Kidney tubule cell (primary cell): Measurements from ENCODE around the gene COL7A1.
A peak's percentile ranks its signal among the peaks of the same experiment; 100 is the strongest.

ENCODE experiments used
- DNase-seq: peaks from one replicate; pipeline ENCODE4 v3.0.0-alpha.2; 2018; ENCODE audit warnings: low spot score

COL7A1 gene

GRCh38 chr3:48591886-48592518 is 3.1 kb downstream of the COL7A1 start:
- no peak for DNase-seq

- DNase-seq, result no peak
Observed at GRCh38 chr3:48591436-48591835, 3.7 kb downstream of the COL7A1 start.

DNA sequence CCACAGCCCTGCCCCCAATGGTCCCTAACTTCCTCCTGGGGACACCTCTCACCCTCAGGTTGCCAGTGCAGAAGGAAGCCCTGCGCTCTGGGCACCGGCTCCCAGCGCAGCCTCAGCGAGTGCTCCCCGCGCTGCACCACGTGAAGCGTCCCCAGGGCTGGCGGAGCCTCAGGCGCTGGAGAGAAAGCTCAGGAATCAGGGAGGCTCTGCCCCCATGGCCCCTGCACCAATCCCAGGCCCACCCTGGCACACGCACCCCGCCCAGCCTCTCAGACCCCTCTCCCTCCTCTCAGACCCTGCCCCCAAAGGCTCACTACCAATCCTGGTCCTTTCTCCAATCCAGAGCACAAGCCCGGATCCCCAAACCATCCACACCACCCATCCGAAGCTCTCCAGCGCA is 6.9 kb downstream of the COL7A1 start:
- DNase-seq, result no peak

DNA sequence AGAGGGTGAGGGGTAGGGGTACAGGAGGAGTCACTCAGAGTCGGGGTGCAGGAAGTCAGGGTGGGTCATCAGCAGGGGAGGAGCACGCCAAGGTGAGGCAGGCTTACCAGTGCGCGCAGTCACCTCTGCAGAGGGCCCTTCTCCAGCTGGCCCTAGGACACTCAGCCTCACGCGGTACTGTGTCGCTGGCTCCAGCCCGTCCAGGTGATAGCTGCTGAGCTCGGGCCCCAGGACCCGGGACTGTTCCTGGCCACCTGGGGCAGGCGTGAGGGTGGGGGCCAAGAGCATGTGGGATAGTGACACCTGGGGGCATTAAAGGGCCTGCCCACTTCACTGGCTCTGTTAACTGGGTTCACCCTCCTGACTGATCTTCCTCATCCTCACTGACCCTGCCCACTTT is 7.4 kb downstream of the COL7A1 start:
- DNase-seq, result no peak

DNA sequence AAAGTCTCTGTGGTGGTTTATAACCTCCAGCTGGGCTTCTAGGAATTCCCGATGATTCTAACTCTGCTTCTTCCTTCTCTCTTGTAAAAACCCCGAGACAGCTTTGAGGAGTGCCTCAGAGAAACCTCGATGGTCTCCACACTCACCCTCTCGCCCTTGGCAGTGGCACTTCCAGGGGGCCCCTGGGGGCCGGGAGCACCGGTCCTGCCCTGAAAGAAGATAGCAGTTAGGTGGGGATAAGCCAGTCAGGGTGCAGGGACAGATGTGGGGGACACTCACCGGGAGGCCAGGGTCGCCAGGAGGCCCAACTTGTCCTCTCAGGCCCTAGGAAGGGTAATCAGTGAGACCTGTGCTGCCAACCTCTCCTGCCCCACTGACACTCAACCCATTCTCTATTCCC is 9.7 kb downstream of the COL7A1 start:
- no peak for DNase-seq

DNA sequence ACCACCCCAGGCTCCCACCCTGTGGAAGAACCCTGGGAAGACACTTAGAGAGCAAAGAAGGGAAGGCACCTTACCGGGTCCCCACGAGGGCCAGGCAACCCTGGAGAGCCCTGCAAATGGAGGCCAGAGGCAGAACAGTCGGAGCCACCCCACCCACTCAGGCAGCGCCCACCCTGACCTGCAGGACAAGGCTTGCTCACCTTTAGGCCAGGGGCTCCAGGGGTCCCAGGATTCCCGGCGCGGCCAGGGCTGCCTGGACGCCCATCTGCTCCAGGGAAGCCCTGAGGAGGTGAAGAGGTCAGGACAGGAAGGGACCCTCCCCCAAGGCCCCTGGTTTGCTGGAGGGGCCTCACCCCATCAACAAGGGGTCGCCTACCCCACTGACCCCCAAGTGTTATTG is 10.3 kb downstream of the COL7A1 start:
- no peak for DNase-seq

DNA sequence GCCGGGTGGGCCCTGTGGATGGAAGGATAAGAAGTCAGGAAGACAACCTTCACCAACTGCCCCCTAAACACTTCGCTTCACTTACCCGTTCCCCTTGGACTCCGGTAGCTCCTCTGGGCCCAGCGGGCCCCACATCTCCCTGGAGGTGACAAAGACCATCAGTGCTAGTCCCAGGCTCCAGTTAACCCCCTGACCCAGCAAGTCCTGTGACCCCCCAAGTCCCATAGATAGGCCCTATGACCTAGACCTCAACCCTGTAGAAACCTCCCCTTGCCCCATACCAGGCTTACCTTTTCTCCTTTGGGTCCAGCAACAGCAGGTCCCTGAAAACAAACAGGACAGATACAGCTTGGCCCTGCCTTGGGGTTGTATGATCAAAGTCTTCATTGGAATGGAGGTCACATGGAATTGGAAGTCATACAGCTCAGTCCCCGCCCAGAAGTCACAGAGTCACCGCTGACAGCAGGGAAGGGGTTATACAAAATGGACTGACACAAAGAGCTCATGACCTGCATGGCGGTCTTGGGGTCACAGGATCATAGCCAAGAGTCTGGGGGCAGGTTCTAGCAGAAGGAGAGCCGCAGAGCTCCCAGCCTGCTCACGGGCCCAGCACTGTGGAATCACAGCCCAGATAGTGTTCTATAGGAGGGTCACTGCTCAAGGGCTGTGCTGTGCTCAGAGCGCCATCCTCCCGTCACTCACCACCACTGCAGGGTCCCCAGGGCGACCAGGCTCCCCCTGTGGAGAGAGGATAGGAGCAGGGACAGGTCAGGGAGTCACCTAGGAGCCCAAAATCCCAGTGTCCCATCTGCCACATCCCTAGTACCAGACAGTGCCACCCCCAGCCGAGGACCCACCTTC is 13.3 kb downstream of the COL7A1 start:
- DNase-seq, result no peak

DNA sequence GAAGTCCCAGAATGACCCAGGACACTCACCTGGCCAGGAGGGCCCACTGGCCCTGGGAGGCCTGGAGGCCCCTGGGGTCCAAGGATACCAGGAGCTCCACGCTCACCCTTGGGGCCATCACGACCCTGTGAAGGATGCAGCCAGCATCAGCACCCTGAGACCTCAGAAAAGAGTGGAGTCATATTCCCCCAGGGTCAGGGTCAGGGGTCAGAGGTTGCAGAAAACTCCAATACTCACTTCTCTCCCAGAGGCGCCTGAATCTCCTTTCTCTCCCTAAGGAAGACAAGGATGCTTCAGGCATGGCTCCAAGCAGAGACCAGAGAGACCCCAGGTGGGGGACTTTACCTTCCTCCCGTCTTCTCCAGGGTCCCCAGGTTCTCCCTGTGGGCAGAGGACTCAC is 18.5 kb downstream of the COL7A1 start:
- DNase-seq, result no peak

DNA sequence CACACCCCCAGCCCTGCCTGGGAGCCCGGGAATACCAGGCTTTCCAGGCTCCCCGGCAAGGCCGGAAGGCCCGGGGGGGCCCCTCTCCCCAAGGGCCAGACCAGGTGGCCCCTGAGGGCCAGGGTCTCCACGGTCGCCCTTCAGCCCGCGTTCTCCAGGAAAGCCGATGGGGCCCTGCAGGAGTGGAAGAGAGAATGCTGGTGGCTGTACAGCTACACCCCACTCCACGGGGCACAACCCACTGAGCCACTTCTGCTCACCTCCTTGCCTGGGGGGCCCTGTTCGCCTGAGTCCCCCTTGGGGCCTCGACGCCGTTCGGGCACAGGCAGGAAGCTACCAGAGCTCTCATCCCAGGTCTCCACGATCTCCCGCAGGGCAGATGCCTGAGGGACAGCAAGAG is 19.8 kb downstream of the COL7A1 start:
- DNase-seq, result no peak

DNA sequence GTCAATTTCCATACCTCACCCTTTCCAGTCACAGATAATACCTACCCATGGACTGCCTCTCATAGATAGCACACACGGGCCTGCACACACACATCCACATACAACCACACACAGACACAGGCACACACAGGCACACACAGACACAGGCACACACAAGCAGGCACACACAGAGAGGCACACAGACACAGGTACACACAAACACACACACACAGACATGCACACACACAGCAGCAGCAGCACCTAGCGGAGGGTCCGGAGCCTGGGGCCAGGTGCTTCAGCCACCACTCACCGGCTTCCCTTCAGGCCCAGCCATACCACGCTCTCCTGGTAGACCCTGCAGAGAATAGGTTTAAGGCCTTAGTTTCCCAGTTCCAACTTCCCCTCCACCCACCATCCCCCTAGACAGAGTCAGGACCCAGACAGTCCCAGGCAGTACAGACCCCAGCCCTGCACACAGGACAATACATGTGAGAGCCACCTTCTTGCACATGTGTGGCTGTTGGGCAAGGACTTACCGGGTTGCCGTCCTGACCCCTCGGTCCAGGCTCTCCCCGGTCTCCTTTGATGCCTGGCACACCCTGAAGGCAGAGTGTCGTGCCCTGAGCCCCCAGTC is 21.1 kb downstream of the COL7A1 start:
- DNase-seq, result no peak

GRCh38 chr3:48572517-48572916 is 22.6 kb downstream of the COL7A1 start:
- no peak for DNase-seq

DNA sequence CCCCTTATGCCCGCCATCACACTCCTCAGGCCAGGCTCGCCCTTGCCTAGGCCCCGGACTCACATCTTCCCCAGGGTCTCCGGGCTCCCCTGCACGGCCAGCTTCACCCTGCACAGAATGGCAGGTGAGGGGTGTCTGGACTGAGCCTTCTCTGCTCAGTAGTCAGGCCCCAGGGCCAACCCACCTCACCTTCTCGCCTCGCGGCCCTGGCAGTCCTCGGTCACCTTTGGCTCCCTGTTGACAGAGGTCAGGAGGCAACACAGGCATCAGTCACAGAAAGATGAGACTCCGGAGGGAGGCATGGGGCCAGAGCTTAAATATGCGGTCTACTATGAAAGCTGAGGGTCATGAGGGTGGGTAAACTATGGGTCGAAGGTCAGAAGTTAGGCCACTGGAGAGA is 23.2 kb downstream of the COL7A1 start:
- no peak for DNase-seq

DNA sequence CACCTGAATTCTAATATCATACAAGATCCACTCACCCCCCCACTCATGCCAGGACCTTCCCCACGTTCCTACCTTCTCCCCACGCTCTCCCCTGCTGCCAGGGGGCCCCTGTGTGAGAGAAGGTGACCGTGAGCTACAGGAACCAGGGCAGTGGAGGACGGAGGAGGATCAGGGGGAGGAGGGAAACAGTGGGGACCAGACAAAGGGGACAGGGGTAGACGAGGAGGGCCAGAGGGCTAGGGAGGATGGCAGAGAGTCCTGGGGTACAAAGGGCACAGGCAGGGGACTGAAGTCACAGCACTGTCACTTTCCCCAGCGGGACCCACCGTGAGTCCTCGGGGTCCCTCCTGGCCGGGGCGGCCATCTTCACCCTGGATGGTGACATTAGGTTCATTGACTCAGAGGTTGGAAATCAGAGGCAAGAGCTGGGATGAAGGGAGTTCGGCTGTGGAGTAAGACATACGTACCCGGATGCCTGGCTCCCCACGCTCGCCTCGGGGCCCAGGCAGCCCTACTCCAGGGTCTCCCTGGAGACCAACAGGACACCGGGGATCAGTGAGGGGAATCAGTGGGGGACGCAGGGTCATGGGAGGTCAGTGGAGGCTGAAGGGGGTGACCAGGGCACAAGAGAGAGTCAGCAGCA is 25.2 kb downstream of the COL7A1 start:
- DNase-seq, result no peak

DNA sequence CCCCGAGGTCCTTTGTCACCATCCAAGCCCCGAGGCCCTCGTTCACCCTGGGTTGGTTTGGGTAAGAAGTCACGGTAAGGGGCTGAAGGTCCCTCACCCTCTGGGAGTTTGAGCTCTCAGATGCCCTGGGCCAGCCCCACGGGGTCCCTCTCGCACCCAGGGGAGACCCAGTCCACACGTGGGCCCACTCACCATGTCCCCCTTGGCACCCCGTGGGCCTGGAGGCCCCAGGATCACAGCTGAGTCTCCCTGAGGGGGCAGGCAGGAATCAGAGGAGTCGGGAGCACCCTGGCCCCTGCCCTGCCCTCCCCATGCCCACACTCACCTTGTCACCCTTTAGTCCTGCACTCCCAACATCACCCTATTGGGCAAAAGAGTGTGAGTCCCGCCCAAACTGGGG is 25.7 kb downstream of the COL7A1 start:
- no peak for DNase-seq

DNA sequence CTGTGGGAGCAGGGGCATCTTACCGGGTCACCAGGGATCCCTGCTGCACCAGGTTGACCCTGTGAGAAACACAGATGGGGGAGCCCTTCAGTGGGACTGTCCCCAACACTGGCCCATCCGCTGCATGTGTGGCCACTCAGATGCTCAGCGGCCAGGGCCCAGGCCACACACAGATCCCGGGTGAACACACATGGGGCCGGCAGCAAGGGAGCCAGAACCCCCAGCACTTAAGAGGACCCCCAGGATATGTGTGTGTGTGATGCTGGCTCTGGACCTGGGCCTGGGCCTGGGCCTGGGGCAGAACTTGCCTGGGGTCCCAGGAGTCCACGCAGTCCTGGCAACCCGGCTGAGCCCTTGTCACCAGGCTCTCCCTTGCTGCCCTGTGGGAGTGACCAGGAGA is 26.7 kb downstream of the COL7A1 start:
- DNase-seq, result no peak

GRCh38 chr3:48567500-48567899 is 27.6 kb downstream of the COL7A1 start:
- DNase-seq, result no peak

DNA sequence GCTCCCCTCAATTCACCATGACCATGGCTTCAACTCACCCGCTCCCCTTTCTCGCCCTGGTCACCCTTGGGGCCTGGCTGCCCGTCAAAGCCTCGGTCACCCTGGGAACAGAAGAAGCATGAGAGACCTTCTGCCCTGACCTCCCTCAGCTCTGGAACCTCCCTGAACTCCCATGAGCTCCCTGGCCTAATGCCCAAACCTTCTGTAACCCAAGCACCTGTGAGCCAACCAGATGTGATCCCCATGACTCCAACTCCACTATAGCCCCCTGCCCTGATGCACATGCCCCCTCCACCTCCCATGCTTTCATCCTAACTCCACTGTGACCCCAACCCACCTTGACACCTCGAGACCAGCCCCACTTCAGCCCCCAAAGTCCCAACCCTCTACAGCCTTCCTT is 28.0 kb downstream of the COL7A1 start:
- DNase-seq, result no peak

GRCh38 chr3:48566401-48566760 is 28.7 kb downstream of the COL7A1 start:
- DNase-seq, result no peak

- DNase-seq, result peak; percentile 52
Observed at GRCh38 chr3:48565591-48566400, 29.3 kb downstream of the COL7A1 start.

GRCh38 chr3:48565186-48565585 is 29.9 kb downstream of the COL7A1 start:
- DNase-seq, result no peak

DNA sequence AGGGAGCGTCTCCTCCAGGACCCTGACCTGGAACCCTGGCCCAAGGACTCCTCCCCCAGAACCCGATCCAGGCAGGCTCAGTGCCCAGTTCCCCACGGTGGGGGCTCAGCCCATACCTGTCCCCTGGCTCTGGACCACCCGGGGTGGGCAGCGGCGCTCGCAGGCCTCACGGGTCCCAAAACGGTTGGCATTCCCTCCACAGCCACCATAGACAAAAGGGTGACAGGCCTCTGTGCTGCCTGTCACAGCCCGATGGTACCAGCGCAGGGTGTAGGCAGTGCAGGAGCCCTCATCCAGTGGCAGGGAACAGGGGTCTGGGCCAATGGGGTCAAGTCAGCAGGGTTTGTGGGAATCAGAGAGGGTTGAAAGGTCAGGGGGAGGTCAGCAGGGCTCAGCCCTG is 30.5 kb downstream of the COL7A1 start:
- no peak for DNase-seq

- peak; percentile 80 for DNase-seq
Observed at GRCh38 chr3:48564022-48564421, 31.1 kb downstream of the COL7A1 start.
